ENCODE measurements around the gene SLC50A1.
"Not testable (repeated sequence)": the region's sequence is repeated elsewhere in the genome, so short reads cannot be mapped to it uniquely, and the experiment has no call there.

SLC50A1 gene

DNA sequence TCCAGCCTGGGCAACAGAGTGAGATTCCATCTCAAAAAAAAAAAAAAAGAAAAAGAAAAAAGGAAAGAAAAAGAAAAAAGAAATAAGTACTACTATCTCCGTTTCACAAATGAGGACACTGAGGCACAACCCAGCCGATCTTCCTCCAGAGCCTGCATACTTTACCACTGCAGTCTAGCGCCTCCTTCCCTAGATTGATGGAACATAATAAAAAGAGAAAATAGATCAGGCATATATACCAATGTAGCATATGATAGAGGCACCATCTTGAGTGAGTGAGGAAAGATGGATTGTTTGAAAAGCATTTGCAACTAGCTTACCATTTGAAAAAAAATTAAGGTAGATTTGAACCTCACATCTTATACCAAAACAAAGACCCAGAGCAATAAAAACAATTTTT is 9.8 kb downstream of the SLC50A1 start:
- Histone ChIP-seq H3K9me3 (ENCODE audit: insufficient read depth, low read length) (no peaks in the 10 kb centered on the region), H3K4me3 (ENCODE audit: insufficient read depth, low read length, poor library complexity, severe bottlenecking) (no peak overlapping the region), H3F3A (ENCODE audit: insufficient read depth) (no peaks in the 10 kb centered on the region), H3K27me3 (ENCODE audit: low read length) (no peaks in the 10 kb centered on the region), H3K4me2 (ENCODE audit: low read depth, low read length, poor library complexity, severe bottlenecking) (no peak overlapping the region), H3K27ac (ENCODE audit: low read depth, low read length) (no peak overlapping the region), H4K20me1 (ENCODE audit: low read depth, low read length) (no peaks in the 10 kb centered on the region), H2AFZ (ENCODE audit: low read depth, low read length, severe bottlenecking) (no peak overlapping the region), H3K9ac (ENCODE audit: low read length) (no peak overlapping the region), H3K9me2 (replicated peaks; ENCODE audit: insufficient read depth, low read length) (no peaks in the 10 kb centered on the region), H3K79me2 (ENCODE audit: insufficient read depth, low read length) (no peaks in the 10 kb centered on the region), H3K36me3 (ENCODE audit: low read length) (no peaks in the 10 kb centered on the region)
- TF ChIP-seq, protein P1, sequence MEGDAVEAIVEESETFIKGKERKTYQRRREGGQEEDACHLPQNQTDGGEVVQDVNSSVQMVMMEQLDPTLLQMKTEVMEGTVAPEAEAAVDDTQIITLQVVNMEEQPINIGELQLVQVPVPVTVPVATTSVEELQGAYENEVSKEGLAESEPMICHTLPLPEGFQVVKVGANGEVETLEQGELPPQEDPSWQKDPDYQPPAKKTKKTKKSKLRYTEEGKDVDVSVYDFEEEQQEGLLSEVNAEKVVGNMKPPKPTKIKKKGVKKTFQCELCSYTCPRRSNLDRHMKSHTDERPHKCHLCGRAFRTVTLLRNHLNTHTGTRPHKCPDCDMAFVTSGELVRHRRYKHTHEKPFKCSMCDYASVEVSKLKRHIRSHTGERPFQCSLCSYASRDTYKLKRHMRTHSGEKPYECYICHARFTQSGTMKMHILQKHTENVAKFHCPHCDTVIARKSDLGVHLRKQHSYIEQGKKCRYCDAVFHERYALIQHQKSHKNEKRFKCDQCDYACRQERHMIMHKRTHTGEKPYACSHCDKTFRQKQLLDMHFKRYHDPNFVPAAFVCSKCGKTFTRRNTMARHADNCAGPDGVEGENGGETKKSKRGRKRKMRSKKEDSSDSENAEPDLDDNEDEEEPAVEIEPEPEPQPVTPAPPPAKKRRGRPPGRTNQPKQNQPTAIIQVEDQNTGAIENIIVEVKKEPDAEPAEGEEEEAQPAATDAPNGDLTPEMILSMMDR (IDR thresholded peaks at IDR 0.05; ENCODE audit: insufficient read depth, low read length, poor library complexity, severe bottlenecking) = no peak
- no peak for TF ChIP-seq EZH2phosphoT487 (conservative IDR thresholded peaks at IDR 0.05; ENCODE audit: low read length)

DNA sequence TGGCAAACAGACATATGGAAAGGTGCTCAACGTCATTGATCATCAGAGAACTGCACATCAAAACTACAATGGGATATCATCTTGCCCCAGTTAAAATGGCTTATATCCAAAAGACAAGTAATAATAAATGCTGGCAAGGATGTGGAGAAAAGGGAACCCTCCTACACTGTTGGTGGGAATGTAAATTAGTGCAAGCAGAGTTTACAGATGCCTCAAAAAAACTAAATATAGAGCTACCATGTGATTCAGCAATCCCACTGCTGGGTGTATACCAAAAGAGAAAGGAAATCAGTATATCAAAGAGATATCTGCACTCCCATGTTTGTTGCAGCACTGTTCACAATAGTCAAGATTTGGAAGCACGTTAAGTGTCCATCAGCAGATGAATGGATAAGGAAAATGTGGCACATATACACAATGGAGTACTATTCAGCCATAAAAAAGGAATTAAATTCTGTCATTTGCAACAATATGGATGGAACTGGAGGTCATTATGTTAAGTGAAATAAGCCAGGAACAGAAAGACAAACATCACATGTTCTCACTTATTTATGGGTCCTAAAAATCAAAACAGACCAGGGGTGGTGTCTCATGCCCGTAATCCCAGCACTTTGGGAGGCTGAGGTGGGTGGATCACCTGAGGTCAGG is 20.5 kb downstream of the SLC50A1 start:
- not testable (repeated sequence) for H4K20me1 ChIP-seq (ENCODE audit: low read depth, low read length); H3K9me3 ChIP-seq (ENCODE audit: insufficient read depth, low read length); H3K4me3 ChIP-seq (ENCODE audit: insufficient read depth, low read length, poor library complexity, severe bottlenecking); H2AFZ ChIP-seq (ENCODE audit: low read depth, low read length, severe bottlenecking); H3K9ac ChIP-seq (ENCODE audit: low read length); H3K9me2 ChIP-seq (replicated peaks; ENCODE audit: insufficient read depth, low read length); H3K79me2 ChIP-seq (ENCODE audit: insufficient read depth, low read length); H3K4me2 ChIP-seq (ENCODE audit: low read depth, low read length, poor library complexity, severe bottlenecking); H3K27ac ChIP-seq (ENCODE audit: low read depth, low read length); H3F3A ChIP-seq (ENCODE audit: insufficient read depth); H3K27me3 ChIP-seq (ENCODE audit: low read length); H3K36me3 ChIP-seq (ENCODE audit: low read length)

DNA sequence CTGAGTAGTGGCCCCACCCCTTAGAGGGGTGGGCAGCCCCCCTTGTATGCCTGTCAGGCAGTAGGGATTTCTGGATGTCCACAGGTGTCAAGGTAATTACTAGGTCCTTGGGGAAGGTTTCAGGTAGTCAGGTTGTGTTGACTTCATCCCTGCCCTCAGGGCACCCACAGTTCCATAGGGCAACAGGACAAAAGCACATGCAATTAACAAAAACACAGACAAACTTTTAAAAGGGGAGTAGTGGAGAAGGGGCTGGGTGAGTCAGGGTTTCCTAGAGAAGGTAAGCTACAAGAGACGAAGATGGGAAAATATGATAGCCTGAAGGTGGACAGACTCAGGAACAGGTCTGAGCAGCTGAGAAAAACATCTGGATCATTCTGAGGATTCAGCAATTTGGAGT is 23.3 kb downstream of the SLC50A1 start:
- Histone ChIP-seq H3K9ac (ENCODE audit: low read length) (no peak overlapping the region), H3K4me2 (ENCODE audit: low read depth, low read length, poor library complexity, severe bottlenecking) (no peak overlapping the region)
- TF ChIP-seq EZH2phosphoT487 (conservative IDR thresholded peaks at IDR 0.05; ENCODE audit: low read length) = no peak
- TF ChIP-seq, protein P1 (IDR thresholded peaks at IDR 0.05; ENCODE audit: insufficient read depth, low read length, poor library complexity, severe bottlenecking) = no peak

DNA sequence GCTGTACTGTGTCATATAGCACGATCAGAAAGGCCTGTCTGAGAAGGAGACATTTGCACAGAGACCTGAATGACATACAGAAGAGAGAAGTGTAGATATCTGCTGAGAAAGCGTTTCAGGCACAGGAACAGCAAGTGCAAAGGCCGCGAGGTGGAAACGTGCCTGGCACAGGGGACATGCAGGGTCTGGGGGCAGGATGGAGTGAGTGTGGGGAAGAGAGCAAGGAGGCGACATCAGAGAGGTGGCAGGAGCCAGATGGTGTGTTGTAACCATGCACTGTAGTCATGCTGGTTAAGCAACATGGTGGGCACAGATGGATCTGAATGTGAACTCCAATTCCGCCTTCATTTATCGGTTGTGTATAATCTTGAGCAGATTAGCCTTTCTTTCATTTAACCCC is 24.5 kb downstream of the SLC50A1 start:
- Histone ChIP-seq H3K4me2 (ENCODE audit: low read depth, low read length, poor library complexity, severe bottlenecking) (no peak overlapping the region), H3K27ac (ENCODE audit: low read depth, low read length) (no peak overlapping the region), H3K79me2 (ENCODE audit: insufficient read depth, low read length) (no peaks in the 10 kb centered on the region), H3K9me3 (ENCODE audit: insufficient read depth, low read length) (no peaks in the 10 kb centered on the region), H4K20me1 (ENCODE audit: low read depth, low read length) (no peaks in the 10 kb centered on the region), H3F3A (ENCODE audit: insufficient read depth) (no peaks in the 10 kb centered on the region), H2AFZ (ENCODE audit: low read depth, low read length, severe bottlenecking) (no peak overlapping the region), H3K27me3 (ENCODE audit: low read length) (no peaks in the 10 kb centered on the region), H3K9me2 (replicated peaks; ENCODE audit: insufficient read depth, low read length) (no peaks in the 10 kb centered on the region), H3K4me3 (ENCODE audit: insufficient read depth, low read length, poor library complexity, severe bottlenecking) (no peak overlapping the region), H3K36me3 (ENCODE audit: low read length) (no peaks in the 10 kb centered on the region), H3K9ac (ENCODE audit: low read length) (no peak overlapping the region)
- TF ChIP-seq EZH2phosphoT487 (conservative IDR thresholded peaks at IDR 0.05; ENCODE audit: low read length) = no peak
- TF ChIP-seq, protein P1 (IDR thresholded peaks at IDR 0.05; ENCODE audit: insufficient read depth, low read length, poor library complexity, severe bottlenecking) = no peak

More for the DNA sequence above, 23.3 kb downstream of the SLC50A1 start:
- no peak overlapping the region for H2AFZ ChIP-seq (ENCODE audit: low read depth, low read length, severe bottlenecking)
- no peaks in the 10 kb centered on the region for H3K79me2 ChIP-seq (ENCODE audit: insufficient read depth, low read length)
- H4K20me1 ChIP-seq (ENCODE audit: low read depth, low read length) = no peaks in the 10 kb centered on the region
- H3K4me3 ChIP-seq (ENCODE audit: insufficient read depth, low read length, poor library complexity, severe bottlenecking) = no peak overlapping the region
- no peaks in the 10 kb centered on the region for H3K27me3 ChIP-seq (ENCODE audit: low read length)
- H3K36me3 ChIP-seq (ENCODE audit: low read length) = no peaks in the 10 kb centered on the region
- H3K9me3 ChIP-seq (ENCODE audit: insufficient read depth, low read length) = no peaks in the 10 kb centered on the region
- no peaks in the 10 kb centered on the region for H3K9me2 ChIP-seq (replicated peaks; ENCODE audit: insufficient read depth, low read length)
- H3F3A ChIP-seq (ENCODE audit: insufficient read depth) = no peaks in the 10 kb centered on the region
- H3K27ac ChIP-seq (ENCODE audit: low read depth, low read length) = no peak overlapping the region

DNA sequence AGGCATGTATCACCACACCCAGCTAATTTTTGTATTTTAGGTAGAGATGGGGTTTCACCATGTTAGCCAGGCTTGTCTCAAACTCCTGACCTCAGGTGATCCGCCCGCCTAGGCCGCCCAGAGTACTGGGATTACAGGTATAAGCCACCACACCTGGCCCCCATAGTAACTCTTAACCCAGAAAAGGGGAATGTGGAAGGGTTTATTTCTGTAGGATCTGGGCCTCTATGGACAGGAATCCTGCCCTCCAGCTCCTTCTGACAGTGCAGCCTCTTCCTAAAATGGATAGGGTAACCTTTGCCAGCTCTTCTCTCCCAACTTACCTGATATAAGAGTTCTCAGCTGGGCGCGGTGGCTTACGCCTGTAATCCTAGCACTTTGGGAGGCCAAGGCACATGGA is 27.0 kb downstream of the SLC50A1 start:
- not testable (repeated sequence) for H3K9me3 ChIP-seq (ENCODE audit: insufficient read depth, low read length); H3K79me2 ChIP-seq (ENCODE audit: insufficient read depth, low read length); H3K4me2 ChIP-seq (ENCODE audit: low read depth, low read length, poor library complexity, severe bottlenecking); H3K9ac ChIP-seq (ENCODE audit: low read length); H4K20me1 ChIP-seq (ENCODE audit: low read depth, low read length); H3K4me3 ChIP-seq (ENCODE audit: insufficient read depth, low read length, poor library complexity, severe bottlenecking); H2AFZ ChIP-seq (ENCODE audit: low read depth, low read length, severe bottlenecking); H3K36me3 ChIP-seq (ENCODE audit: low read length); H3K27ac ChIP-seq (ENCODE audit: low read depth, low read length); H3F3A ChIP-seq (ENCODE audit: insufficient read depth); H3K27me3 ChIP-seq (ENCODE audit: low read length); H3K9me2 ChIP-seq (replicated peaks; ENCODE audit: insufficient read depth, low read length)

DNA sequence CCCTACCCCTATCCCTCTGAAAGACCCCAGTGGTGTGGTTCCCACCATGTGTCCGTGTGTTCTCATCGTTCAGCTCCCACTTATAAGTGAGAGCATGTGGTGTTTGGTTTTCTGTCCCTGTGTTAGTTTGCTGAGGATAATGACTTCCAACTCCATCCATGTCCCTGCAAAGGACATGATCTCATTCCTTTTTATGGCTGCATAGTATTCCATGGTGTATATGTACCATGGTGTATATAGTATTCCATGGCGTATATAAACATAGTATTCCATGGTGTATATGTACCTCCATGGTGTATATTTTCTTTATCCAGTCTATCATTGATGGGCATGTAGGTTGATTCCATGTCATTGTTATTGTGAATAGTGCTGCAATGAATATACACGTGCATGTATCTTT is 28.1 kb downstream of the SLC50A1 start:
- not testable (repeated sequence) for H2AFZ ChIP-seq (ENCODE audit: low read depth, low read length, severe bottlenecking); H3K9me3 ChIP-seq (ENCODE audit: insufficient read depth, low read length); H3K79me2 ChIP-seq (ENCODE audit: insufficient read depth, low read length); H3K36me3 ChIP-seq (ENCODE audit: low read length); H3K4me3 ChIP-seq (ENCODE audit: insufficient read depth, low read length, poor library complexity, severe bottlenecking); H3K4me2 ChIP-seq (ENCODE audit: low read depth, low read length, poor library complexity, severe bottlenecking); H4K20me1 ChIP-seq (ENCODE audit: low read depth, low read length); H3K9me2 ChIP-seq (replicated peaks; ENCODE audit: insufficient read depth, low read length); H3K9ac ChIP-seq (ENCODE audit: low read length); H3K27me3 ChIP-seq (ENCODE audit: low read length); H3F3A ChIP-seq (ENCODE audit: insufficient read depth); H3K27ac ChIP-seq (ENCODE audit: low read depth, low read length)
